HCT116 (cell line): Measurements from ENCODE around the gene SORCS2. TPM values are rescaled to one million over a fixed set of nuclear protein-coding genes. Genes with fewer than 3 reads are reported as not detected.

ENCODE experiments used
- ATAC-seq: fragments of 200-7000 bp; cut with Tn5 transposase; 2 replicates; pipeline ENCODE4 v1.9.1; 2020; ENCODE audit warnings: mild to moderate bottlenecking, moderate library complexity
- BruUV-seq: library from RNA; stranded (reverse); fragments of 400-500 nt; replicated peaks from 2 replicates; lab custom pipeline; 2021; lab: Mats Ljungman, UMichigan
- CTCF ChIA-PET: fragments of 300-600 bp; sonication (Branson Sonifier 250); formaldehyde crosslinking; loops from one replicate; lab custom pipeline; 2021; ENCODE audit warnings: antibody characterized with exemption; lab: Charles Lee
- POLR2A ChIA-PET: fragments of 300-600, 350-600 bp; sonication (Branson Sonifier 250); formaldehyde crosslinking; loops from one replicate; lab custom pipeline; 2021; ENCODE audit warnings: antibody characterized with exemption; lab: Charles Lee
- RAD21 ChIA-PET, 2 experiments: fragments of 300-600 bp; sonication (Branson Sonifier 250); formaldehyde crosslinking; loops; one replicate each; lab custom pipeline; 2023; ENCODE audit warnings: low total read pairs in 2 of 2; ENCODE audit not compliant: uncharacterized antibody in 2 of 2, unreplicated experiment in 2 of 2, low non-redundant PET in 1 of 2; lab: Charles Lee
- DNase-seq: peaks from one replicate; pipeline ENCODE4 v3.0.0-alpha.2; 2010; ENCODE audit warnings: low read depth, low spot score
- H2AFZ ChIP-seq: fragments of 200-600 bp; shearing (Covaris generic), sonication (generic); 2 replicates; pipeline ENCODE4 v1.6.1; 2017; ENCODE audit warnings: low read depth, mixed run types, mixed read lengths, antibody characterized with exemption, low read length; ENCODE audit not compliant: poor library complexity, severe bottlenecking
- H3K27ac ChIP-seq: 2 replicates; pipeline ENCODE4 v1.5.1; 2012; ENCODE audit warnings: low read depth, low read length
- H3K27me3 ChIP-seq: fragments of 200-600 bp; sonication (generic); 2 replicates; pipeline ENCODE4 v1.6.1; 2016; ENCODE audit warnings: mixed run types, low read length, mixed read lengths; ENCODE audit not compliant: insufficient read depth
- H3K36me3 ChIP-seq, 2 experiments: fragments of 200-500 bp in 1 of 2; fragments of 200-600 bp in 1 of 2; sonication (Bioruptor generic) in 1 of 2; sonication (generic) in 1 of 2; 2 replicates each; pipeline versions ENCODE4 v1.5.1 to v1.6.1; 2014 to 2016; ENCODE audit warnings: low read length in 2 of 2, inconsistent platforms in 1 of 2, mixed read lengths in 1 of 2, mixed run types in 1 of 2; ENCODE audit not compliant: insufficient read depth in 2 of 2, control insufficient read depth in 1 of 2
- H3K4me1 ChIP-seq, 2 experiments: fragments of 200-600 bp in 1 of 2; sonication (generic) in 1 of 2; 2 replicates each; pipeline versions ENCODE4 v1.5.1 to v1.6.1; 2012 to 2017; ENCODE audit warnings: low read length in 2 of 2, inconsistent platforms in 1 of 2, mild to moderate bottlenecking in 1 of 2, mixed read lengths in 1 of 2, mixed run types in 1 of 2, moderate library complexity in 1 of 2; ENCODE audit not compliant: insufficient read depth in 2 of 2, control insufficient read depth in 1 of 2
- H3K4me2 ChIP-seq: fragments of 200-600 bp; sonication (generic); 2 replicates; pipeline ENCODE4 v1.6.1; 2017; ENCODE audit warnings: mixed run types, low read length, mixed read lengths
- H3K4me3 ChIP-seq, 2 experiments: fragments of 200-600 bp in 1 of 2; sonication (generic) in 1 of 2; replicated peaks in 1 of 2; 2 replicates each; pipeline ENCODE4 v1.5.1; 2011 to 2016; ENCODE audit warnings: low read length in 2 of 2, control low read depth in 1 of 2, low read depth in 1 of 2, mild to moderate bottlenecking in 1 of 2, mixed read lengths in 1 of 2, mixed run types in 1 of 2
- H3K79me2 ChIP-seq: fragments of 200-600 bp; sonication (generic); 2 replicates; pipeline ENCODE4 v1.6.1; 2017; ENCODE audit warnings: mild to moderate bottlenecking, mixed run types, low read length, moderate library complexity, mixed read lengths; ENCODE audit not compliant: insufficient read depth
- H3K9ac ChIP-seq: fragments of 200-600 bp; sonication (generic); 2 replicates; pipeline ENCODE4 v1.6.1; 2016; ENCODE audit warnings: low read length, mixed read lengths
- H3K9me2 ChIP-seq: fragments of 200-600 bp; sonication (generic), shearing (Covaris generic); 2 replicates; pipeline ENCODE4 v1.6.1; 2017; ENCODE audit warnings: mixed run types, mild to moderate bottlenecking, moderate library complexity; ENCODE audit not compliant: insufficient read depth
- H3K9me3 ChIP-seq, 2 experiments: fragments of 200-500 bp in 1 of 2; fragments of 200-600 bp in 1 of 2; sonication (Bioruptor generic) in 1 of 2; sonication (generic) in 1 of 2; 2 replicates each; pipeline ENCODE4 v1.6.1; 2014 to 2017; ENCODE audit warnings: low read length in 2 of 2, mixed read lengths in 2 of 2, inconsistent platforms in 1 of 2, low read depth in 1 of 2, mild to moderate bottlenecking in 1 of 2, mixed run types in 1 of 2, moderate library complexity in 1 of 2; ENCODE audit not compliant: control insufficient read depth in 1 of 2, insufficient read depth in 1 of 2
- H4K20me1 ChIP-seq: fragments of 200-600 bp; sonication (generic), shearing (Covaris generic); 2 replicates; pipeline ENCODE4 v1.6.1; 2017; ENCODE audit warnings: mixed run types, mild to moderate bottlenecking, moderate library complexity; ENCODE audit not compliant: insufficient read depth
- CEBPB ChIP-seq: IDR thresholded peaks from 2 replicates; pipeline ENCODE4 v1.6.1; 2012; ENCODE audit warnings: low read depth
- CTCF ChIP-seq, 3 experiments: fragments of 200-600 bp in 1 of 3; sonication (generic) in 1 of 3; IDR thresholded peaks in 2 of 3; conservative IDR thresholded peaks in 1 of 3; 2 replicates each; pipeline ENCODE4 v1.5.1; 2012 to 2017; ENCODE audit warnings: low read depth in 2 of 3, low read length in 2 of 3, antibody characterized with exemption in 1 of 3, borderline replicate concordance in 1 of 3, control low read depth in 1 of 3, mild to moderate bottlenecking in 1 of 3, mixed read lengths in 1 of 3, mixed run types in 1 of 3, moderate library complexity in 1 of 3; ENCODE audit not compliant: insufficient read depth in 1 of 3
- FOSL1 ChIP-seq: IDR thresholded peaks from 2 replicates; pipeline ENCODE4 v1.6.1; 2012; ENCODE audit warnings: low read depth
- JUND ChIP-seq: IDR thresholded peaks from 2 replicates; pipeline ENCODE4 v1.6.1; 2012
- SIN3A ChIP-seq: IDR thresholded peaks from 2 replicates; pipeline ENCODE4 v1.6.1; 2012; ENCODE audit warnings: low read depth
- SP1 ChIP-seq: IDR thresholded peaks from 2 replicates; pipeline ENCODE4 v1.6.1; 2012; ENCODE audit warnings: low read depth
- SRF ChIP-seq: IDR thresholded peaks from 2 replicates; pipeline ENCODE4 v1.6.1; 2012; ENCODE audit warnings: low read depth
- intact Hi-C: fragments of 100-400 bp; cut with micrococcal nuclease; formaldehyde crosslinking; loops from 2 replicates; pipeline ENCODE4 v1.10.0; 2022
- total RNA-seq: library from RNA; stranded (reverse); gene quantifications from one replicate; pipeline ENCODE4 v1.2.1, GENCODE V29; 2021; ENCODE audit not compliant: unreplicated experiment

Gene SORCS2
- total RNA-seq, 1 experiment from 2014 or later = 0.37 TPM

- peaks cover 2% of the 10 kb centered on the region; the same call in 1 of the 2 replicates for H3K27me3 ChIP-seq
- no peaks in the 10 kb centered on the region for H3K36me3 ChIP-seq
- H3K4me3 ChIP-seq = no peak overlapping the region
- TF ChIP-seq SP1 (no peak), CTCF (IDR thresholded peaks at IDR 0.05 in 2 of 3, conservative IDR thresholded peaks at IDR 0.05 in 1 of 3; ENCODE audit: borderline replicate concordance in 1 of 3, insufficient read depth in 1 of 3, low read depth in 2 of 3, low read length in 2 of 3) (no peak), CEBPB (no peak), FOSL1 (no peak), SIN3A (no peak)
- TF ChIP-seq, all 23 proteins: peak for 0
- no peak for ATAC-seq
- H4K20me1 ChIP-seq = no peaks in the 10 kb centered on the region
- CTCF ChIA-PET = interaction anchor here (0.7 kb wide), 1 partner anchor 19 kb away, joined by 4 read pairs; no protein-coding TSS in a partner anchor
- RAD21 ChIA-PET = no interaction called here
- H3K9ac ChIP-seq = no peak overlapping the region
- no peak overlapping the region for H3K27ac ChIP-seq
- peaks cover 8 to 9% of the 10 kb centered on the region in 2 experiments; a peak in 2 of 4 replicates for H3K4me1 ChIP-seq
- no peaks in the 10 kb centered on the region for H3K9me3 ChIP-seq
- no peak overlapping the region for H2AFZ ChIP-seq
- POLR2A ChIA-PET = no interaction called here
- BruUV-seq = no TSS peak
- intact Hi-C loops = no loop called here
- H3K9me2 ChIP-seq = no peaks in the 10 kb centered on the region
- no peaks in the 10 kb centered on the region for H3K79me2 ChIP-seq
- no peak overlapping the region for H3K4me2 ChIP-seq
- DNase-seq = no peak
Observed at GRCh38 chr4:7353846-7354610, 161.7 kb downstream of the SORCS2 start.

GRCh38 chr4:7354927-7355326 is 162.6 kb downstream of the SORCS2 start:
- H3K4me1 ChIP-seq = peaks cover 8 to 9% of the 10 kb centered on the region in 2 experiments; a peak in 2 of 4 replicates
- POLR2A ChIA-PET = interaction anchor here (0.7 kb wide), 1 partner anchor 82 kb away, joined by 3 read pairs; no protein-coding TSS in a partner anchor
- H3K27me3 ChIP-seq = peaks cover 2% of the 10 kb centered on the region; the same call in 1 of the 2 replicates
- H3K4me3 ChIP-seq = no peak overlapping the region
- TF ChIP-seq JUND (no peak), FOSL1 (no peak), SRF (no peak)
- TF ChIP-seq, all 23 proteins: peak for 0
- Histone ChIP-seq H3K9me3 (no peaks in the 10 kb centered on the region), H3K79me2 (no peaks in the 10 kb centered on the region), H3K4me2 (no peak overlapping the region), H3K36me3 (no peaks in the 10 kb centered on the region), H4K20me1 (no peaks in the 10 kb centered on the region), H3K9me2 (no peaks in the 10 kb centered on the region), H2AFZ (no peak overlapping the region), H3K27ac (no peak overlapping the region), H3K9ac (no peak overlapping the region)
- BruUV-seq = no TSS peak
- DNase-seq (no peak), ATAC-seq (no peak)
- intact Hi-C loops = no loop called here
- ChIA-PET CTCF (interaction anchor here (0.7 kb wide), 1 partner anchor 19 kb away, joined by 4 read pairs; no protein-coding TSS in a partner anchor), RAD21 (no interaction called here)
